T47D (cell line): Measurements from ENCODE around the gene KRT16.
"Not testable (repeated sequence)": the region's sequence is repeated elsewhere in the genome, so short reads cannot be mapped to it uniquely, and the experiment has no call there.

Experiments used
- DNase-seq, 2 experiments: peaks; one replicate each; pipeline versions ENCODE4 v3.0.0 to v3.0.0-alpha.2; 2011 to 2012; ENCODE audit warnings: low read depth in 1 of 2, low spot score in 1 of 2
- JUND ChIP-seq: IDR thresholded peaks from 2 replicates; pipeline ENCODE4 v1.6.1; 2012; ENCODE audit warnings: low read depth
- in situ Hi-C: cut with HindIII; loops from 2 replicates; pipeline ENCODE4 v1.10.0; 2016; ENCODE audit warnings: low sequenced_read_pairs, low pct_unique_long_range_greater_than_20kb

KRT16 gene

DNA sequence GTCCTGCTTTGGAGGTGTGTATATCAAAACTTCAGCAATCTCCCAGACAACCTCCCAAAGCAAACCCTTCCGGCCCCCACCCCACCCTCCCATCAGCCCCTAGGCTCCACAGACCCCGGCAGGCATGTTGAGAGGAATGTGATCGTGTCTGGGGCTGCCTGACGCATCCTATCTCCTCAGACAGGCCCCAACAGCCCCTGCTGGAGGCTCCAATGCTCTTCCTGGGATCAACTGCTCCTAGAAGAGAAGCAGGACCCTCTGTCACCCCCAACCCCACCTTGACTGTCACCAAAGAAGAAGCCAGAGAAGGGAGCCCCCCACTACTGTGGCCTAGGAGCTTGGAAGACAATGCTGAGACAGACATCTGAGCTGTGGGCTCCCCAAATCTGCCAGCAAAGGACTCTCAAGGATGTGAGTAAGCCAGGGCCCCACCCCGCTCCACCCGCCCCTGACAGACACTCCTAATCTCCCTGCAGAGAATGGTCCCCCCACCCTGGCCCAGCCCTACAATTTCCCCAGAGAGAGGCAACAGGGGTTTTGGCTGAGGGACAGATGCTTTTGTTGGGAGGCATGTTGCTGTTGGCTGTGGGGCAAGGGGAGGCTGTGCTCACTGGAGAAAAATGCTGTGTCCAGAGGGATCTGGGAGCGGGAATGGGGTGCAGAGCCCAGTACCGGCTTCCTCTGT is 24.3 kb downstream of the KRT16 start:
- in situ Hi-C loops, result no loop called here

DNA sequence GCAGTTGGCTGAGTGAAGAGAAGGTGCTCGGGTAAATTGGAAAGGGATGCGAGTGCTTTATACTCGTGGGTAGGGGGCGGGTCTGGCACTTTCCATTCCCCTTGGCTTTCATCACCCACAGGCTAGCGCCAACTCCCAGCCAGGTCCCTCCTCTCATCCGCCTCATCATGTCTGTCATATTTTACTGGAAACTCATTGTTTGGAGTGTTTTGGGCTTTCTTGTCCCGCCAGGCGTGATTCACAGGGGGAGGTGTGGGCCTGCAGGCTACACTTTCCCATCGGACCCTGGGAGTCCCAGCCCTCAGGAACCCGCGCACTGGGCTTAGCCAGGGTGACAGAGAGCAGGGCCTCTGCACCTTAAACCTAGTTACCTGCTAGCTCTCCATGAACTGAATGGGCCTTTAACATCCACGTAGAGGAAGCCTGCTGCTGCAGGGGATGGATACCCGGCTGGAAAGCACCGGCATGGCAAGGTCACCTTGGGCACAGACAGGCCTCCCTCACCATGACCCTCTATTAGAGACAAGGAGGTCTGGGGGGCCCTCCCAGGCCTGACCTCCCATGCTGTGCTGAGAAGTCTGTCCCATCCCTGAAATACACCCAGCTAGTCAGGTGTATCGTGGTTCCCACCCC is 25.6 kb downstream of the KRT16 start, which contains the start of gene KRT14:
KRT14 (minus strand) TSS at position 33 of the 633 bp plus-strand sequence. CDS start 61 bp downstream, outside the sequence.
- in situ Hi-C loops, result no loop called here
- no peak for TF ChIP-seq JUND
- no peak for DNase-seq

More for the DNA sequence above, 24.3 kb downstream of the KRT16 start:
- no peak for DNase-seq
- no peak for TF ChIP-seq JUND

DNA sequence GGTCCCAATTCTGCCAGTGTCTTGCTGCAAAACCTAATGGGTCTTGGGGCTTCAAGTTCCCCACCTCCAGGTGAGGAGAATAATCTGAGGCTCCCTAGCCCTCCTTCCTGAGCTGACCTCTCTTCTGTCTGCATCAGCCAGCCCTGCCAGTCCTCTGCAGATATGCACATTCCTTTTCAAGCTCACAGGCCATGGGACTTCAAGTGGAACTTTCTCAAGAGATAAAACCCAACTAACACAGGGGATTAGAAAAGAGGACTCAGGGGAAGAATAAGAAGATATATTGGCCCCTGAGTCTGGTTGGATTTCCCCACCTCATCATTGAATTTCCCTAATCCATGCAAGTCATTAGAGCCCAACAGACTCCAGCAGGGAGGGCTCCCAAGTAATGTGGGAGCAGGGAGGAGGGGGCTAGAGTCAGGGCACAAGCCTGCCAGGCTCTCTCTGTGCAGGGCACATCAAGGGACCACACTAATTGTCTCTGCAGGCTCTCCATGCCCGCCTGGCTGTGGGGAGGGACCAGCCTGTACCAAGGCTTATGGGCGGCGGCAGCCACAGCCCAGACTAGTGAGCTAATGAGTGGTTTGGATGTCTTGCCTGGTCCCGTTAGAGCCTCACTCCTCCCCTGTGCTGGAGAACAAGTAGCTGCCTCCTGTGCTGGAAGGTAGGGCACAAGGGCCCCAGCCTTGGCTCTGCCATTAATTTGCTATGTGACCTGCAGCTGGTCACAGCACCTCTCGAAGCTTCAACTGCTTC is 27.1 kb downstream of the KRT16 start:
- in situ Hi-C loops, result no loop called here
- no peak for TF ChIP-seq JUND
- DNase-seq, result no peak

DNA sequence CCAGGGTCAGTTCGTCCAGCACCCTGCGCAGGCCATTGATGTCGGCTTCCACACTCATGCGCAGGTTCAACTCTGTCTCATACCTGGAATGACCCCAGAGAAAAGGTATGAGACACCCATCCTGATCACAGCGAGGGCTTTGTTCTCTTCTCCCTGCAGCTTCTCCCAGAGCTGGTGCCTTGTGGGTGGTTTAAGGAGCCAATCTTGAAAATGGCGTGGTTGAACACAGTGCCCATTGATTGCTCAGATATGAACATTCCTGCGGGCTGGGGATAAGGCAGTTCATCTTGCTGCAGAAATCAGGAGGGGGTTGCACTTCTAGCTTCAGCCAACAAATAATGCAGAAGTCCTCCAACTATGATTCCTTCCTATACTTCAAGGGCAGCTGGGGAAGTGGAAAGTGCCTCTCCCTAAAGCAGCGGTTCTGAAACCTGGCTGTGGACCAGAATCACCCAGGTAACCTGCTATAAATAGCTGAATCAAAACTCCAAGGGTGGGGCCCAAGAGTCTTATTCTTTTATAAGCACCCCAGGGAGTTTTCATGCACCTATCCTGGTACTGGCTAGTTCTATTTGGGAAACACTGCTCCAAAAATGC is 28.1 kb downstream of the KRT16 start:
- in situ Hi-C loops, DNase-seq: not testable (repeated sequence)

DNA sequence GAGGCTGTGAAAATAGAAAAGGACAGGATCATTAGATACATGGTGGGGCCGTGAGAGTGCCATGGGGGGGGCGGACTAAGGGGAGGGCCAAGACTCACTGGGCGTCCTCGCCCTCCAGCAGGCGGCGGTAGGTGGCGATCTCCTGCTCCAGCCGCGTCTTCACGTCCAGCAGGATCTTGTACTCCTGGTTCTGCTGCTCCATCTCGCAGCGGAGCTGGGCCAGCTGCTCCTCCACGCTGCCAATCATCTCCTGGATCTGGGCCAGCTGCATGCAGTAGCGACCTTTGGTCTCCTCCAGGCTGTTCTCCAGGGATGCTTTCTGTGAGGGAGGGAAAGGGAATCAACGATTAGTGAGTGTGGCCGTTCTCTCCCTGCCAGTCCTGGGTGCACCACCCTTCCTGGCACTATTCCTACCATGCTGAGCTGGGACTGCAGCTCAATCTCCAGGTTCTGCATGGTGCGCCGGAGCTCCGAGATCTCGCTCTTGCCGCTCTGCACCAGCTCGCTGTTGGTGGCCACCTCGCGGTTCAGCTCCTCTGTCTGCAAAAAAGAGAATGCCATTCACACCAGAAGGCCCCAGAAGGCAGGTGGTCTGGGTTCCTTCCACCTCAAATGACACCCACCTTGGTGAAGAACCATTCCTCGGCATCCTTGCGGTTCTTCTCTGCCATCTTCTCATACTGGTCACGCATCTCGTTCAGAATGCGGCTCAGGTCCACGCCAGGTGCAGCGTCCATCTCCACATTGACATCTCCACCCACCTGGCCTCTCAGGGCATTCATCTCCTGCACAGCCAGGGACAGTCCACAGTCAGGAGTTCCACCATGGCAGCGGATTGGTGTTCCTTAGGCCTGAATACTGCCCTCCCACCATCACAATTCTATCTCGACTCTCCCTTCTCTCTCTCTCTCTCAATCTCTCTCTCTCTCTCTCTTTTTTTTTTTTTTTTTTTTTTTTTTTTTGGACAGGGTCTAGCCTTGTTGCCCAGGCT is 29.1 kb downstream of the KRT16 start:
- DNase-seq, result no peak
- in situ Hi-C loops, result no loop called here
- no peak for TF ChIP-seq JUND

DNA sequence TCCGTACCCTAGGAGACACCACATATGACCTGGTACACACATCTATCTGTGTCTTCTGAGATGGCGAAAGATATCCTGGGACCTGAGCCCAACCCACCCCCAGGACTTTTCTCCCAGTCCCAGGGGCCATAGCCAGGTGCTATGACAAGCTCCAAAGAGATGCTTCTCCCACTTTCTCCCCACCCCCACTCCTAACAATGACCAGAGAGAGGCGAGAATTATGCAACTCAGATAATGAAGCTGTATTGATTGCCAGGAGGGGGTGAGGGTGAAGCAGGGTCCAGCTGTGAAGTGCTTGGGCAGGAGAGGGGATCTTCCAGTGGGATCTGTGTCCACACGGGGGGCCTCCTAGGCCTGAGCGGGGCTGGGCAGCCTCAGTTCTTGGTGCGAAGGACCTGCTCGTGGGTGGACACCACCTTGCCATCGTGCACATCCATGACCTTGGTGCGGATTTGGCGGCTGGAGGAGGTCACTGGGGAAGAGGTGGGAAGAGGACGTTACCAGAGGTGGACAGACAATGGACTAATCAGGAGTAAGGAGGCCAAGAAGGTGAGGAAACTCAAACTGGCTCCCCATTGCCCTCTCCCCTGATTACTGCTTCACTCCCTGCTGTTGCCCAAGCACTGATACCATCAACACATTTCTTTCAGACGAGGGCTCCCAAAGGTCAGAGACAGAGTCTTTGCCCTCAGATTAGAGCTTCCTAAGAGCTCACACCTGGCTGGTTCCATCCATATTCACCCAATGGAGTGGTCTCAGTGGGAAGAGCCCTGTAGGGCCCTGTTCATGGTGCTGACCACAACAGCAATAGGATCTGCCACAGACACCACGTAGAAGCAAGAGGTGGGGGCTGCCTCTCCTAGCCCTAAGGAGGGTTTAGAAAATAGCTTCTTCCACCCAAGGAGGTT is 30.3 kb downstream of the KRT16 start:
- DNase-seq, in situ Hi-C loops: not testable (repeated sequence)

DNA sequence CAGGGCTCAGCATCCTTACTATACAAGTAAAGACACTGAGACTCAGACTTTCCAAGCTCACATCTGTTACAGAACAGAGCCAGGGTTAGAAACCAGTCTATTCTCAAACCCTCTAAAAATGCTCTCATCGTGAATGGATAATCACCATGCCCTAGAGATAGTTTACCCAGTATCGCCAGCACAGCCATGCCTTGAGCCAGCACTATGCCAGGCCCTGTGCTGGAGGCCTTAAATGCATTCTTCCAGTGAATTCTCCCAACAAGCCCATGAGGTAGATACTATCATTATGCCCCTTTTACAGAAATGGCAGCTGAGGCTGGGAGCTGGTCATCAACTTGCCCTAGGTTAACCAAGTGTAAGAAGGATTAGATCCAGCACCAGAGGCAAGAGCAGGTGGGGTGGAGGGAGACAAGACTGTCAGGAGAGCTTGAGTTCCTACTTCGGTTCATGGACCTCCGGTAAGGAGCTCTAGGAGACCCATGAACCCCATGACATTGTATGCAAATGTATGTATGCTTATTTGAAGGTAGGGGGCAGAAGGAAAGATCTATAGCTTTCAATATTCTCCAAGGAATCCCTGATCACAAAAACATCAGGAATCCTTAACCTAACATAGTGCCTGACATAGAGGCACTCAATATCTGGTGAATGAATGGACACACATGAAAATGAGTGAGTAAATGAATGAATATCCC is 31.1 kb downstream of the KRT16 start:
- no peak for DNase-seq
- TF ChIP-seq JUND, result no peak
- in situ Hi-C loops, result no loop called here

DNA sequence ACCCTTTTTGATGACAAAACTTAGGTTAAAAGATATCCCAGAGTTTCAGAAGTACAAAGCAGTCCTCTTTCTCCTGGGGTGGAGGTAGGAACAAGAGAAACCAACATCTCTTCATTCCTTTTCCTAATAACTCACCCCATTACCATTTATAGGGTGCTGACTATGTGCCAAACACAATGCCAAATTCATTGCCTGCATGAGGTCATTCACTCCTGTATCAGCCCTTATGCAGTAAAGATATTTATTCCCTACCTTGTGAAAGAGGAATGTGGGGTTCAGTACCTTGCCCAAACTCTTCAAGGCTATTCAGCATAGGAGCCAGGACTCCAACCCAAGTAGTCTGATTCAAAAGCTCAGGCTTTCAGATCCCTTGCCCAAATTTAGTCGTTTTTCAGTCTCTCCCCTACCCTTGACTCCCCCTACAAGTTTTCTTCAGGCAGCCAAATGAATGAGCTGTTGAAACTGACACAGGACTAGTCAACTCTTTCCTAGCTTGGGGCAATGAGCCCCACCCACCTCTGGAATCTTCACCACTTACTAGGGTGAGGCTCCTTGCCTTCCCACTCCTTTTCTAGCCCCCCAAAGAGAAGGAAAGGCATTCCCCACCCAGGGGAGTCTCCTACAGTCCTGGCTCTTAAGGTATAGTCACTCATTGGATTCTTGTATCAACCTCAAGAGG is 31.7 kb downstream of the KRT16 start:
- DNase-seq, result no peak
- in situ Hi-C loops, result no loop called here
- TF ChIP-seq JUND, result no peak

DNA sequence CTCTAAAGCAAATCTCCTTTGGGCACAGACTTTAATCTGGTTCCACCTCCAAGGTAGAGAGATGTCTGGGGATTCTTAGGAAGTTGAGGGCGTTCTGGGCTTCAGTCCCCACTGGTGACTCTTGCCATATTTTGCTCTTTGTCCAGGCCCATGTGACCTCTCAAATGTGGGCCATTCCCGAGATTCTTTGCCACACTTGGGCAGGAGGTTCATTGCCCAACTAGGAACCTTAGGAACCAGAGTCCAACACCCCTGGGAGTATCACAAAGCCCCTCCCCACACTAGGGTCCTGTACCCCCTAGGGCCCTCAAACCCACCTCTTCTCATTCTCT is 32.4 kb downstream of the KRT16 start:
- in situ Hi-C loops, result no loop called here
- TF ChIP-seq JUND, result no peak

More for the DNA sequence above, 32.4 kb downstream of the KRT16 start:
- DNase-seq, result no peak
